SK-N-SH treated with all-trans-retinoic acid at 6 μM for 48 hours (cell line): ENCODE measurements around the gene NMUR1.

Experiments
- ATAC-seq: fragments of 200-7000 bp; cut with Tn5 transposase; 3 replicates; pipeline ENCODE4 v1.9.1; 2020; ENCODE audit warnings: mild to moderate bottlenecking, moderate library complexity
- BACH2 ChIP-seq: fragments of 250-450 bp; sonication (Bioruptor Pico); IDR thresholded peaks from 2 replicates; pipeline ENCODE4 v1.9.0; 2021; ENCODE audit warnings: mild to moderate bottlenecking, borderline replicate concordance
- CSDC2 ChIP-seq: fragments of 250-450 bp; sonication (Bioruptor Pico); IDR thresholded peaks from 2 replicates; pipeline ENCODE4 v1.5.0; 2020; ENCODE audit warnings: mild to moderate bottlenecking, moderate library complexity
- CSRNP3 ChIP-seq: fragments of 250-450 bp; sonication (Bioruptor Pico); IDR thresholded peaks from 2 replicates; pipeline ENCODE4 v1.5.1; 2021; ENCODE audit warnings: mild to moderate bottlenecking, moderate library complexity
- ESRRG ChIP-seq: fragments of 250-450 bp; sonication (Bioruptor Pico); IDR thresholded peaks from 2 replicates; pipeline ENCODE4 v1.6.1; 2021; ENCODE audit warnings: mild to moderate bottlenecking
- GLIS3 ChIP-seq: fragments of 250-450 bp; sonication (Bioruptor Pico); IDR thresholded peaks from 2 replicates; pipeline ENCODE4 v1.5.0; 2020; ENCODE audit warnings: mild to moderate bottlenecking, moderate library complexity
- ISL1 ChIP-seq: fragments of 250-450 bp; sonication (Bioruptor Pico); IDR thresholded peaks from 2 replicates; pipeline ENCODE4 v2.1.2; 2022; ENCODE audit warnings: mild to moderate bottlenecking, moderate library complexity
- OSR1 ChIP-seq: fragments of 250-450 bp; sonication (Bioruptor Pico); IDR thresholded peaks from 2 replicates; pipeline ENCODE4 v1.8.0; 2022; ENCODE audit warnings: moderate library complexity, mild to moderate bottlenecking, inconsistent platforms
- PPARA ChIP-seq: fragments of 250-450 bp; sonication (Bioruptor Pico); IDR thresholded peaks from 2 replicates; pipeline ENCODE4 v1.5.0; 2020; ENCODE audit warnings: mild to moderate bottlenecking, borderline replicate concordance
- RARB ChIP-seq: fragments of 250-450 bp; sonication (Bioruptor Pico); IDR thresholded peaks from 2 replicates; pipeline ENCODE4 v1.8.0; 2021; ENCODE audit warnings: mild to moderate bottlenecking, moderate library complexity
- SNAI2 ChIP-seq: fragments of 250-450 bp; sonication (Bioruptor Pico); IDR thresholded peaks from 2 replicates; pipeline ENCODE4 v1.5.0; 2020; ENCODE audit warnings: mild to moderate bottlenecking, moderate library complexity
- TCF4 ChIP-seq: fragments of 250-450 bp; sonication (Bioruptor Pico); IDR thresholded peaks from 2 replicates; pipeline ENCODE4 v1.8.0; 2021; ENCODE audit warnings: mild to moderate bottlenecking, moderate library complexity, borderline replicate concordance
- TOX ChIP-seq: fragments of 250-450 bp; sonication (Bioruptor Pico); IDR thresholded peaks from 2 replicates; pipeline ENCODE4 v1.8.0; 2021; ENCODE audit warnings: mild to moderate bottlenecking, moderate library complexity, borderline replicate concordance
- ZC3H10 ChIP-seq: fragments of 250-450 bp; sonication (Bioruptor Pico); IDR thresholded peaks from 2 replicates; pipeline ENCODE4 v1.5.1; 2021; ENCODE audit warnings: mild to moderate bottlenecking, moderate library complexity
- ZFP30 ChIP-seq: fragments of 450-650 bp; formaldehyde crosslinking; IDR thresholded peaks from 2 replicates; pipeline ENCODE4 v1.5.0; 2022; ENCODE audit warnings: mild to moderate bottlenecking, moderate library complexity
- ZNF565 ChIP-seq: fragments of 450-650 bp; formaldehyde crosslinking; conservative IDR thresholded peaks from 2 replicates; pipeline ENCODE4 v1.5.0; 2020; ENCODE audit warnings: low read depth, mild to moderate bottlenecking, moderate library complexity
- ZNF70 ChIP-seq: fragments of 450-650 bp; formaldehyde crosslinking; IDR thresholded peaks from 2 replicates; pipeline ENCODE4 v1.5.0; 2020; ENCODE audit warnings: mild to moderate bottlenecking, moderate library complexity
- ZNF8 ChIP-seq: fragments of 450-650 bp; formaldehyde crosslinking; IDR thresholded peaks from 2 replicates; pipeline ENCODE4 v1.5.0; 2020; ENCODE audit warnings: mild to moderate bottlenecking, moderate library complexity
- TF ChIP-seq, protein P1 (sequence below): fragments of 250-450 bp; sonication (Bioruptor Pico); IDR thresholded peaks from 2 replicates; pipeline ENCODE4 v1.8.0; 2021; ENCODE audit warnings: low read depth, mild to moderate bottlenecking, moderate library complexity, borderline replicate concordance
- TF ChIP-seq, protein P2 (sequence below): fragments of 250-450 bp; sonication (Bioruptor Pico); IDR thresholded peaks from 2 replicates; pipeline ENCODE4 v1.8.0; 2020; ENCODE audit warnings: mild to moderate bottlenecking, moderate library complexity, borderline replicate concordance
- TF ChIP-seq, protein P3 (sequence below): fragments of 250-450 bp; sonication (Bioruptor Pico); IDR thresholded peaks from 2 replicates; pipeline ENCODE4 v1.5.0; 2020; ENCODE audit warnings: mild to moderate bottlenecking, moderate library complexity

Gene NMUR1

GRCh38 chr2:231514951-231515297 lies 15.3 kb downstream of the NMUR1 start (continued):
- TF ChIP-seq, protein P1, sequence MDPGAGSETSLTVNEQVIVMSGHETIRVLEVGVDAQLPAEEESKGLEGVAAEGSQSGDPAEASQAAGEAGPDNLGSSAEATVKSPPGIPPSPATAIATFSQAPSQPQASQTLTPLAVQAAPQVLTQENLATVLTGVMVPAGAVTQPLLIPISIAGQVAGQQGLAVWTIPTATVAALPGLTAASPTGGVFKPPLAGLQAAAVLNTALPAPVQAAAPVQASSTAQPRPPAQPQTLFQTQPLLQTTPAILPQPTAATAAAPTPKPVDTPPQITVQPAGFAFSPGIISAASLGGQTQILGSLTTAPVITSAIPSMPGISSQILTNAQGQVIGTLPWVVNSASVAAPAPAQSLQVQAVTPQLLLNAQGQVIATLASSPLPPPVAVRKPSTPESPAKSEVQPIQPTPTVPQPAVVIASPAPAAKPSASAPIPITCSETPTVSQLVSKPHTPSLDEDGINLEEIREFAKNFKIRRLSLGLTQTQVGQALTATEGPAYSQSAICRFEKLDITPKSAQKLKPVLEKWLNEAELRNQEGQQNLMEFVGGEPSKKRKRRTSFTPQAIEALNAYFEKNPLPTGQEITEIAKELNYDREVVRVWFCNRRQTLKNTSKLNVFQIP (CRISPR knock-in tag) = no peak
- TF ChIP-seq ESRRG (CRISPR knock-in tag) (no peak), ZNF565 (no peak)

GRCh38 chr2:231514225-231514950 lies 15.9 kb downstream of the NMUR1 start:
- TF ChIP-seq ZNF70 (CRISPR knock-in tag) (no peak), SNAI2 (no peak), ZC3H10 (CRISPR knock-in tag) (no peak), GLIS3 (no peak), ZFP30 (no peak), CSRNP3 (CRISPR knock-in tag) (no peak), ISL1 (no peak), RARB (CRISPR knock-in tag) (no peak), PPARA (CRISPR knock-in tag) (no peak)
- ATAC-seq = peak; percentile 100

DNA sequence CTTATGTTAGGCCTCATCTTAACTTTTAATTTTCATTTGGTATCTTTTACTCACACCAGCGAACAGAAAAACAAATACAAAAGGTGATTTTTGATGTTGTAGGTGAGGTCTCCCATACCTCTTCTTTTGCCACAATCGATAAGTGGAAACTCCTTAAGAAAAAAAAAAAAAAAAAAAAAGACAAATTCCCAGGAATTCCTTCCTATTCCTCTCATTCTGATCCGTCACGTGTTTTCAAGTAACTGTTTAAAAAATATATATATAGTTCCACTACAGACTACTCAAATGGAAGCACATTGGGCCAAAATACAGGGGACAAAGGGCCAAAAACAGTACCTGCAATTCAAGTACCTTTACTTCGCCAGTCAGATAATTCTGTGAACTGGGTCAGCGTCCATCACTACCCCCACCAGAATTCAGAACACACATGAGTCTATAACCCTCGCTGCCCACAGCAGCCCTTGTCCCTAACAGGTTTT lies 16.5 kb downstream of the NMUR1 start:
- no peak for TF ChIP-seq OSR1
- TF ChIP-seq, protein P2, sequence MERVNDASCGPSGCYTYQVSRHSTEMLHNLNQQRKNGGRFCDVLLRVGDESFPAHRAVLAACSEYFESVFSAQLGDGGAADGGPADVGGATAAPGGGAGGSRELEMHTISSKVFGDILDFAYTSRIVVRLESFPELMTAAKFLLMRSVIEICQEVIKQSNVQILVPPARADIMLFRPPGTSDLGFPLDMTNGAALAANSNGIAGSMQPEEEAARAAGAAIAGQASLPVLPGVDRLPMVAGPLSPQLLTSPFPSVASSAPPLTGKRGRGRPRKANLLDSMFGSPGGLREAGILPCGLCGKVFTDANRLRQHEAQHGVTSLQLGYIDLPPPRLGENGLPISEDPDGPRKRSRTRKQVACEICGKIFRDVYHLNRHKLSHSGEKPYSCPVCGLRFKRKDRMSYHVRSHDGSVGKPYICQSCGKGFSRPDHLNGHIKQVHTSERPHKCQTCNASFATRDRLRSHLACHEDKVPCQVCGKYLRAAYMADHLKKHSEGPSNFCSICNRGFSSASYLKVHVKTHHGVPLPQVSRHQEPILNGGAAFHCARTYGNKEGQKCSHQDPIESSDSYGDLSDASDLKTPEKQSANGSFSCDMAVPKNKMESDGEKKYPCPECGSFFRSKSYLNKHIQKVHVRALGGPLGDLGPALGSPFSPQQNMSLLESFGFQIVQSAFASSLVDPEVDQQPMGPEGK (CRISPR knock-in tag) = no peak
- TF ChIP-seq, all 23 proteins: peak for 0
- peak; percentile 50; the same call in 2 of the 3 replicates for ATAC-seq

- TF ChIP-seq TOX (no peak), CSRNP3 (CRISPR knock-in tag) (no peak), ZC3H10 (CRISPR knock-in tag) (no peak)
- TF ChIP-seq, protein P1 (CRISPR knock-in tag) = no peak
- ATAC-seq = no peak
Measured at GRCh38 chr2:231512222-231512621, 18.0 kb downstream of the NMUR1 start.

DNA sequence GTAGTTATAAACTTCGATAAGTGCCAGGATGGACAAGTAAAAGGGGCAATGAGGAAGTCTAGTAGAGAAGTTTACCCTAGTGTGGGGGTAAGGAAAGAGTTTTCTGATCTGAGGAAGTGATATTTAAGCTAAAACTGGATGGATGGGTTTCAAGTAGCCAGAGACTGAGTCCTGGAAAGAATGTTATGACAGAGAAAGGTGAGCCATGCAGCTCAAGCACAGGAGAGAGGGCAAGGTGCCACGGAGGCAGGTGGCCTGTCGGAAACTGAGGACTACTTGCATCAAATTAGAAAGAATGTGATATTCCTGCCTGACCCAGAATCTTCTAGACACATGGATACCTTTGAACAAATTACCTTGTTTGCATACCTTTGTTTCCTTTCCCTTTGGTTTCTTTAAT lies 26.5 kb downstream of the NMUR1 start:
- no peak for ATAC-seq
- TF ChIP-seq SNAI2 (no peak), ESRRG (CRISPR knock-in tag) (no peak), TOX (no peak), BACH2 (CRISPR knock-in tag) (no peak), ZFP30 (no peak), CSDC2 (no peak), ZNF8 (CRISPR knock-in tag) (no peak), RARB (CRISPR knock-in tag) (no peak), GLIS3 (no peak), ISL1 (no peak), PPARA (CRISPR knock-in tag) (no peak), TCF4 (CRISPR knock-in tag) (no peak)
- TF ChIP-seq, protein P1 (CRISPR knock-in tag) = no peak
- TF ChIP-seq, protein P3, sequence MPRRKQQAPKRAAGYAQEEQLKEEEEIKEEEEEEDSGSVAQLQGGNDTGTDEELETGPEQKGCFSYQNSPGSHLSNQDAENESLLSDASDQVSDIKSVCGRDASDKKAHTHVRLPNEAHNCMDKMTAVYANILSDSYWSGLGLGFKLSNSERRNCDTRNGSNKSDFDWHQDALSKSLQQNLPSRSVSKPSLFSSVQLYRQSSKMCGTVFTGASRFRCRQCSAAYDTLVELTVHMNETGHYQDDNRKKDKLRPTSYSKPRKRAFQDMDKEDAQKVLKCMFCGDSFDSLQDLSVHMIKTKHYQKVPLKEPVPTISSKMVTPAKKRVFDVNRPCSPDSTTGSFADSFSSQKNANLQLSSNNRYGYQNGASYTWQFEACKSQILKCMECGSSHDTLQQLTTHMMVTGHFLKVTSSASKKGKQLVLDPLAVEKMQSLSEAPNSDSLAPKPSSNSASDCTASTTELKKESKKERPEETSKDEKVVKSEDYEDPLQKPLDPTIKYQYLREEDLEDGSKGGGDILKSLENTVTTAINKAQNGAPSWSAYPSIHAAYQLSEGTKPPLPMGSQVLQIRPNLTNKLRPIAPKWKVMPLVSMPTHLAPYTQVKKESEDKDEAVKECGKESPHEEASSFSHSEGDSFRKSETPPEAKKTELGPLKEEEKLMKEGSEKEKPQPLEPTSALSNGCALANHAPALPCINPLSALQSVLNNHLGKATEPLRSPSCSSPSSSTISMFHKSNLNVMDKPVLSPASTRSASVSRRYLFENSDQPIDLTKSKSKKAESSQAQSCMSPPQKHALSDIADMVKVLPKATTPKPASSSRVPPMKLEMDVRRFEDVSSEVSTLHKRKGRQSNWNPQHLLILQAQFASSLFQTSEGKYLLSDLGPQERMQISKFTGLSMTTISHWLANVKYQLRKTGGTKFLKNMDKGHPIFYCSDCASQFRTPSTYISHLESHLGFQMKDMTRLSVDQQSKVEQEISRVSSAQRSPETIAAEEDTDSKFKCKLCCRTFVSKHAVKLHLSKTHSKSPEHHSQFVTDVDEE (CRISPR knock-in tag) = no peak
